DMS53 treated with DMSO at 0.1 percent for 48 hours (cell line): ENCODE results near the gene NMNAT2.
"Not testable (repeated sequence)": the region's sequence is repeated elsewhere in the genome, so short reads cannot be mapped to it uniquely, and the experiment has no call there.

ENCODE experiments used
- DNase-seq: peaks from one replicate; lab custom pipeline; 2025; ENCODE audit not compliant: unreplicated experiment; lab: John Stamatoyannopoulos, UW

The NMNAT2 gene

DNA sequence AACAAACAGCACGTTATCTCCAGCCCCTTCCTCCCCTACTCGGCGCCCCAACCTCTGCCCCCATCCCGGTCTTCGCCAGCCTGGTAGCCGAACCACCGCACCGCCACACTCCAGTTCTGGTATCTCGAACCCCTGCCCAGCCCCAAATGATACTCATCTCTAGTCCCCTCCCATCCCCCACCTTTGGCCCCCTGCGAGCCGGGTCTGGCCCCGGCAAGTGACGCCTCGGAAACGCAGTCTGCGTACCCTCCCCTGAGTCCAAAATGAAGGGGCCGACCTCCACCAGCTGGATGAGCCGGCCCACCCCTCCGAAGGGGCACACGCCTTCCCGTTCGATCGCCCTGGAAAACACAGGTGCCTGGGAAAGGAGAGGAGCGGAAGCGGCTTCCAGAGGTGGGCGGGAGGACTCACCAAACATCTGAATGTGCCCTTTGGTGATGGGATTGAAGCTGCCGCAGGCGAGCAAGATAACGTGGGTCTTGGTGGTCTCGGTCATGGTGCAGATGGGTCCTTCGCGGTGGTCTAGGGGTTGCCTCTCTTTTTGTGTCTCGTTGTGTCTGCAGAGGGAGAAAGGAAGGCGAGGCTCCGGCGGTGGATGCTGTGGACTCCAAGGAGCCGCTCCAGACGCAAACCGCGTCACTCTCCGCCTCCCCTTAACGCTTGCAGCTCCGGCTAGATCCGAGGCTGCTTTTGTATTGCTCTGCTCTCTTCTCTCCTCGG lies at the start of gene NMNAT2:
Gene NMNAT2 (minus strand): TSS at position 609 of the 720 bp plus-strand sequence. CDS start 113 bp downstream, at position 496.
- DNase-seq, result peak; percentile 32

DNA sequence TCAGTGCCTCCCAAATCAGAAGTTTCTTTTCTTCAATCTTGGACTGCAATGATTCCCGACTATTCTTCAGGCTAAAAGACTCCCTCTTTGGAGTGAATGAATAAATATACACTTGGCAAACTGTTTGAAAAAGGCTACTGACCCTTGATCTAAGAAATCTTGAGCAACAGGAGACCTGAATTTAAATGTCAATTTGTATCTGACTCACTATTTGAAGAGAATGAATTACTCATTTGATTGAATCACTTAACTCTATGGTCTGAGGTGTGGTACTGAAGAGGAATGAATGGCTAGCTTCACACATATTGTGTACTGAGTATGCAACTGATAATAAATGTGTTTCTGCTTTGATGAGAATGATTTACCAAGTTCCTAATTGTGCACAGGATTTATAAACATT lies 49.5 kb upstream of the NMNAT2 start:
- peak; percentile 8 for DNase-seq

DNA sequence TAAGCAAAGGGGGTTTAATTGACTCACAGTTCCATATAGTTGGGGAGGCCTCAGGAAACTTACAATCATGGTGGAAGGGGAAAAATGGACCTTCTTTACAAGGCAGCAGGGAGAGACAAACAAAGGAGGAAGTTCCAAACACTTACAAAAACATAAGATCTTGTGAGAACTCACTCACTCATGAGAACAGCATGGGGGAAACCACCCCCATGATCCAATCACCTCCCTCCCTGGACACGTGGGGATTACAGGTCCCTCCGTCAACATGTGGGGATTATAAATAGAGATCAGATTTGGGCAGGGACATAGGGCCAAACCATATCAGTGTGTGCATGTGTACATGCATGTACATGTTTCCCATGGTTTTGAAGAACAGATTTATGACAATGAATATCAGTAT lies 48.6 kb upstream of the NMNAT2 start:
- no peak for DNase-seq

GRCh38 chr1:183463566-183463965 lies 45.4 kb upstream of the NMNAT2 start:
- no peak for DNase-seq

DNA sequence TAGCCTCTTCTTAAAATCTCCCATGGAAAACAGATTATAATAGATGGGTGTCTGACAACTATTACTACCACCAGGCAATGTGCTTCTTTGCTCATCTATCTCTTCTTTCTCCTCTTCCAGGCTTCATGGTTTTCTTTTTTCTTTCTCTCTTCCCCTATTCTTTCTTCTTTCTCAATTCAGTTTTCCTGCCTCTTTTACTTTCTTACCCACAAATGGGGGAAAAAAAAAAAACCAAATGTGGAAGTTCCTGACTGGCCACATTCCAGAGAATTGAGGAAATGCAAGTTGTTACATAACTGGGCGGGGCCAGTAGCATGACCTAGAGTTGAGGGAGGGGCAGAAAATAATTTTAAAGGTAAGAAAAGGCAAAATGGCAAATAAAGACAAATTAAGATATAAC lies 43.2 kb upstream of the NMNAT2 start:
- DNase-seq, result no peak

DNA sequence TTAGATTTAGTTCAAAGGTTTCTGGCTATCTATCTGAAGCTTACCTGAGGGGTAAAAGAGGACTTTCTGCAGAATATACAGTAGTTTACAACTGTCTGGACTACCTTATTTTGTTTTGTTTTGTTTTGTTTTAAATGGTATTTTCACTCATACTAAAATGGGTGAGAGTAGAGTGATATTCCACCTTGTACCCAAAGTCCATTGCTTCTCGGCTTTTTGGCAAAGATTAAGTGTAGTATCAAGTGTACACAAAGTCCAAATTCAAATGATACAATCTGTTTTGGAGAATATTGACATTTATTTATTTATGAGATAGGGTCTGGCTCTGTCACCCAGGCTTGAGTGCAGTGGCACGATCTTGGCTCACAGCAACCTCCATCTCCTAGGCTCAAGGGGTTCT lies 42.4 kb upstream of the NMNAT2 start:
- no peak for DNase-seq

DNA sequence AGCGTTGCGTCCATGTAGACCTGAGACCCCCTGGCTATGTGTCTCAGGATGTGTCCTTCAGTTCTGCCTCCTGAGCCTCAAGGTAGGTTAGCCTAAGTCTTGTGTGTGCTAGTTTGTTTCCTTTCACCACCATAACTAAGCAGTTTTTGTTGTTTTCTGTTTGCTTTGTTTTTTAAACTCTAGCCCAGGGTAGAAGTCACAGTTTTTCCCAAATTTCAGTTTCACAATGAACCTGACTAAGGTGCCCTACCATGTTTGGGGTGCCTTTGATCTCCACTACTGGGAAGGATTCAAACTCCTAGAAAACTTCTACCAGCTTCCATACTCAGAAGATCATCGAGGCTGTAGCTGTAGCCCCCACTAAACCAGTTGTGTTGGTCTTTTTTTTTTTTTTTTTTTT lies 39.3 kb upstream of the NMNAT2 start:
- no peak for DNase-seq

DNA sequence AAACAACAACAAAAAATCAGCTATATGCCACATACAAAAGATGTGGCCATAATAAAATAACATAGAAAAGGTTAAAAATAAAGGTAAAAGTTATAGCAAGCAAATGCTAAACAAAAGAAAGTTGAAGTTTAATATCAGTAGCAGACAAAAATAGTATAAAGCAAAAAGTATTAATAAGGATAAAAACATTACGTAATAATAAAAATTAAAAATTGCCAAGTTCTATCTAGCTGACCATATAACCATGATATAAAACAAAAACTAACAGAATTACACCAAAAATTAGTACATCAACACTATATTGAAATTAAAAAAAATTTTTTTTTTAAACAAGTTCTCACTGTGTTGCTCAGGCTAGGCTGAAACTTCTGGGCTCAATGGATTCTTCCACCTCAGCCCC lies 38.6 kb upstream of the NMNAT2 start:
- DNase-seq, result no peak

- DNase-seq, result no peak
These were observed 36.2 kb upstream of the NMNAT2 start for GRCh38 chr1:183454377-183454776.

DNA sequence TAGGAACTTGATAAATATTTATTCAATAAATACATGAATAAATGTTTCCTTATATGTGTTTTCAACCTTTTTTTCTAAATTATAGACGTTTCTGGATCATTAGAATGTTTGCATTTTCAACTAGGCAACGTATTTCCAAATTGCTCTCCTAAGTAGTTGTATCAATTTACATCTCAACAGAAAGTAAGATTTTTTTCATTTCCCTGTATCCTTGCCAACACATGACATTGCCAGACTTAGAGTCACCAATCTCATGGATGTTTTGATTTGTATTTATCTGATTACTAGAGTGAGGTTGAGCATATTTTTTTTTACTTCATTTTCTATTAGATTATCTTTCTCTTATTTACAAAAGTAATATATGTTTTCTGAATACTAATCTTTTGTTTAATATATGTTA lies 31.9 kb upstream of the NMNAT2 start:
- no peak for DNase-seq

DNA sequence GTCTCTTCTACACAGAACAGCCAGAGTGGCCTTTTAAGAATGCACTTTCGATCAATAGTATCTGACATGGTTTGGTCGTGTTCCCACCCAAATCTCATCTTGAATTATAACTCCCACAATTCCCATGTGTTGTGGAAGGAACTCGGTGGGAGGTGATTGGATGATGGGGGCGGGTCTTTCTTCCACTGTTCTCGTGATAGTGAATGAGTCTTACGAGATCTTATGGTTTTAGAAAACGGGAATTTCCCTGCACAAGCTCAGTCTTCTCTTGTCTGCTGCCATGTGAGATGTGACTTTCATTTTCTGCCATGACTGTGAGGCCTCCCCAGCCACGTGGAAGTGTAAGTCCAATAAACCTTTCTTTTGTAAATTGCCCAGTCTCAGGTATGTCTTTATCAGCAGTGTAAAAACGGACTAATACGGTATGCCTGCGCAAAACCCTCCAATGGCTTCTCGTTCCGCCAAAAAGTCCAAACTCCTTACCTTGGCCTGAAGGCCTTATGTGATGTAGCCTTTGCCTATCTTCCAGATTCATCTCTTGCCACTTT lies 31.1 kb upstream of the NMNAT2 start:
- no peak for DNase-seq

DNA sequence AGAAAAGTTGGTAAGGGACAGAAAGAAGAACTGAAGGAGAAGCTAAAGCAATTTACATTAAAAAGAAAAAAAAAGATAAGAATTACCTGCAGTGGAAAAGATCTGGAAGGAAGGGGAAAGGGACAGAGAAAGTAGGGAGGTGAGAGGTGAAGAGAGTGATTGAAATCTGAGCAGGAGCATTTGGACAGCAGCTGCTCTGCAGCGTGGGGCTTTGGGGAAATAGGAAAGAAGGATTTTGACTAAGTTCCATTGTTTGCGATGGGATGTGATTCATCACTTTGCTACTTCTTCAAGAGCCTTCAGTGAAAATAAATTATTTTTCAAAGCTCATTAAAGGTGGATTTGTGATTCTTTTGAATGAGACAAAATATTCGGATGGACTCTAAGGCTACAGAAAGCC lies 26.1 kb upstream of the NMNAT2 start:
- no peak for DNase-seq

DNA sequence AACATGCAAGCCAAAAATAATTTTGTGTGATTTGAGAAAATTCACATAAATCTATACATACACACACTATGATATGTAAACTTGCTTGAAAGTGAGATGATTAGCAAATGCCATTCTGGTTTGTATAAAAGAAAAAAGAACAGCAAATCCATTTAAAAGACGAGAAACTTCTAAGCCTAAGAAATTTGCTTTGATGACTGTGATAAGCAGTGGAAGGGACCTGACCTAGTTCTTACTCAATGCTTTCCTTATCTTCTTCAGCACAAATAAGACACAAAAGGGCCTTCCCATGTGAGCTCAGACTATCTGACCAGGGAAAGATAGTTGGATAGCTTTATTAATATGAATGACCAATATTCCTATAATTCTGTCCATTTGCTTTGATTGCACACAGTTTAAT lies 25.3 kb upstream of the NMNAT2 start:
- DNase-seq, result no peak

GRCh38 chr1:183443011-183443410 lies 24.8 kb upstream of the NMNAT2 start:
- no peak for DNase-seq

- DNase-seq, result no peak
These were observed 19.9 kb upstream of the NMNAT2 start for GRCh38 chr1:183438060-183438459.

- no peak for DNase-seq
These were observed 17.3 kb upstream of the NMNAT2 start for GRCh38 chr1:183435497-183435896.

- DNase-seq, result no peak
These were observed 15.5 kb upstream of the NMNAT2 start for GRCh38 chr1:183433703-183434102.

DNA sequence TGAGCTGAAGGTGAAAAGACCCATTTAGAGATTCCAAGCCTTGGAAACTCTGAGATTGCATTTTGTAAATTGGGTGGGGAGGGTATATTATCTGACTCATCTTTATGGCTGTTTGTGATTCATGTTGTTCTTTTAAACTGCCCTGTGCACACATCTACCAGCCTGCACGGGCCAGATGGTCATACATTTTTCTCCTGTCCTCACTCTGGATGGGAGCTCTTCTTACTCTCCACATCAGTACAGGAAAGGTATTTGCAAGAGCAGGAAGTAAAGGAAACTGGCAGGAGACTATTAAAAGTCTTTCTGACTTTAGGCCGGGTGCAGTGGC lies 14.3 kb upstream of the NMNAT2 start:
- no peak for DNase-seq

DNA sequence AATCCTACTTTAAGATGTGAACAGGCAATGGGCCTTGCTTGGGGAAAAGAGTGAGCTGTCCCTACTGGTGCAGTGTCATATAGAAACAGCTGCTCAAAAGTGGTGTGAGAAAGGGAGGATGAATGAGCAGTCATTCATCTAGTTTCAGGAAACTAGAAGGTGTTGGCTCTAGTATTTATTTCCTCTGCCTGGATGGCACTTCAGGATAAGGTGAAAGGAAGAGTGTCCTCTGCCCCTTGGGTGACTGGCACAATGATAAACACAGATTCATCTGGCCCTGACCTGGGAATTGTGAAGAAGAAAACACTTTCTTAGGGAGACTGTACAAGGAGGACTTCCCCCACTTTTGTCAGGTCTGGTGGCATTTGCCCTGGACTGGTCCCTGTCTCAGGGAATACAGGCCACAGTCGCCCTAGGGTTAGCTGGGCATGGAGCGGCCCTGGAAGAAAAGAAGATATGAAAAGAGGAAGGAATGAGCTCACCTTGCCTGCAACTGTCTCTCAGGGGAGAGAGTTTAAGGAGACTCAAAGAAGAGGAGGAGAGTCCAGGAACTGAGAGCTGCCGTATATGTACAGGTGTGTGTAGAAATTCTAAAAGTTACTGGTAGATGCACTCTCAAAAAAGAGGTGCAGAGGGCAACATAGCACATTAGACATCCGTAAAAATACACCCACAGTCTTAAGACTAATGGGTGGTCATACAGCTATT lies 13.8 kb upstream of the NMNAT2 start:
- no peak for DNase-seq

- not testable (repeated sequence) for DNase-seq
These were observed 9.4 kb upstream of the NMNAT2 start for GRCh38 chr1:183427591-183427990.

DNA sequence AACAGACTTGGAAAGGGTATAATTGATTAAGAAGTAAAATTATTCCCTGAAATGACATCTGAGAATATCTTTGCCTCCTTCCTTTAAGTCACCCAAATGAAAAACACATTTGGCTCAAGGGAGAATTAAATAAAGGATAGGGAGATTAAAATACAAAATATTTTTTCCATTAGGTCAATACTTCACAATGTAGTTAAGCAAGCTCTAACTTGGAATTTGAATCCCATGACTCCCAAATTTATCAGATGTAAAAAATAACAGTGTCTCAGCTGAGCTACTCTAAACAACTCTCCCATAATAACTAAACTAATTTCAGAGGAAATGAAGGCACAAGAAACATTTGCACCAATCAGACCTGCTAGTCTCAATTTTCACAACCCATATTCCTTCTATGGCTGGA lies 6.5 kb upstream of the NMNAT2 start:
- DNase-seq, result no peak

GRCh38 chr1:183423541-183423940 lies 5.4 kb upstream of the NMNAT2 start:
- DNase-seq, result no peak

DNA sequence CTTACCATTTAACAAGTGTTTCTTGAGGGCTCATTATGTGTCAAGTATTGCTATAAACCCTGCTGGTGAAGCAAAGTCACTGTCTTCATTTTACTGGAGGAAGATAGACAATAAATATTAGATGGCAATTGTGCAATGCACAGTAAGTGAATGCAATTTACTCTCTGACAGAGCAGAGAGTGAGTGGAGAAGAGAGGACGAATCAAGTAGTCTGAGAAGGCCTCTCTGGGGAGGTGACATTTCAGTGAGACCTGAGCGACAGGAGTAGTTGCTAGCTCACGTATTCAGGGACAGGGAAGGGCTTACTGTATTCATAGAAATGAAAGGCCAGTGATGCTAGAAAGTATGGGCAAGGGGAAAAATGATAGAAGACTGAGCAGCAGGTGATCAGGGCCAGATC lies 1.2 kb upstream of the NMNAT2 start:
- no peak for DNase-seq
